ENCODE results near the gene MMP2.

DNA sequence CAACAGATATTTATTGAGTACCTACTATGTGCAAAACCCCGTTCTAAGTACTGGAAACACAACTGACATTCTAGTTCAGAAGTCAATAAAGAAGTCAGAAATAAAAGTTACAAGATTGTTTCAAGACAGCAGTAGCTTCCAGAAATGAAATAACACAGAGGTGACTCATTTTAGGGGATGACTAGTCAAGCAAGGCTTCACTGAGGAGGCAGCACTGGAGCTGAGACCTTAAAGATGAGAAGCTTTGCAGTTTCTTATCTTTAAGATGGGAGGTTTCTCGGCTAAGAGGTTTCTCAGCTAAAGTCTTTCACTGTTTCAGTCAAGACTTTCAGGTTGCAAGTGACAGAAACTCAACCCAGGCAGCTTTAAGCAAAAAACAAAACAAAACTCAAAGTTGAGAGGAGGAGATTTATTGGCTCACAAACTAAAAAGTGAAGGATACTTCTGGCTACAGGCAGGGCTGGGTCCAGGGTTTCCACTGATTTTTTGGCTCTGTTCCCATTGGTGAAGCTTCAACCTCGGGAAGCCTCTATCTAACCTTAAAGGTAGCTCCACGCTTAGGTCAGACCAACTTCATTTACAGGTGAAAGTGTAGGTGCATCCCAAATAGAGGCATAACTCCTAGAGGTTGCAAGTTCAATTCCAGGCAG is 7.4 kb upstream of the MMP2 start:
- TF ChIP-seq RBAK (CRISPR knock-in tag; IDR thresholded peaks at IDR 0.05) (no peak), ZBTB20 (CRISPR knock-in tag; IDR thresholded peaks at IDR 0.05; ENCODE audit: borderline replicate concordance, low read depth) (no peak), HNRNPL (IDR thresholded peaks at IDR 0.05; ENCODE audit: low read depth, low read length) (no peak)

Measured in HepG2 (cell line).